B cell (primary cell): ENCODE measurements around the gene CCDC13. TPM values are rescaled to one million over a fixed set of nuclear protein-coding genes. Genes with fewer than 3 reads are reported as not detected.

Experiments
- ATAC-seq: fragments of 200-7000 bp; cut with Tn5 transposase; one replicate; pipeline ENCODE4 v1.10.0; 2021; ENCODE audit warnings: low read depth, mild to moderate bottlenecking, moderate number of reproducible peaks, moderate library complexity
- CTCF ChIA-PET: fragments of 350-600 bp; sonication (Branson Sonifier 250); formaldehyde crosslinking; loops from one replicate; lab custom pipeline; 2021; ENCODE audit warnings: antibody characterized with exemption, inconsistent platforms; lab: Charles Lee
- POLR2A ChIA-PET: fragments of 350-600 bp; sonication (Branson Sonifier 250); formaldehyde crosslinking; loops from one replicate; lab custom pipeline; 2021; ENCODE audit warnings: antibody characterized with exemption; lab: Charles Lee
- DNase-seq: peaks from one replicate; pipeline ENCODE4 v3.0.0; 2013
- H2AFZ ChIP-seq: 2 replicates; pipeline ENCODE4 v1.6.1; 2012; ENCODE audit warnings: mild to moderate bottlenecking, low read depth, low read length; ENCODE audit not compliant: insufficient read depth, poor library complexity, severe bottlenecking
- H3K27ac ChIP-seq, 2 donors: 1 replicate in 1 of 2; 2 replicates in 1 of 2; pipeline ENCODE4 v1.5.1; 2012 to 2013; ENCODE audit warnings: low read length in 2 of 2, mild to moderate bottlenecking in 2 of 2, moderate library complexity in 1 of 2
- H3K27me3 ChIP-seq, 4 experiments: fragments of 200-600 bp in 1 of 4; sonication (generic) in 1 of 4; replicated peaks in 1 of 4; 1 replicate in 2 of 4; 2 replicates in 2 of 4; pipeline versions ENCODE4 v1.6.1 to v1.7.0; 2013 to 2016; ENCODE audit warnings: low read length in 3 of 4, mild to moderate bottlenecking in 2 of 4, mixed read lengths in 1 of 4, moderate library complexity in 1 of 4; ENCODE audit not compliant: insufficient read depth in 4 of 4, control insufficient read depth in 3 of 4; ENCODE audit errors: control extremely low read depth in 1 of 4
- H3K36me3 ChIP-seq, 2 experiments: replicated peaks in 1 of 2; 1 replicate in 1 of 2; 2 replicates in 1 of 2; pipeline versions ENCODE4 v1.6.1 to v1.7.1; 2013; ENCODE audit warnings: low read length in 1 of 2; ENCODE audit not compliant: insufficient read depth in 2 of 2, control insufficient read depth in 1 of 2; ENCODE audit errors: control extremely low read depth in 1 of 2, extremely low read depth in 1 of 2
- H3K4me1 ChIP-seq, 2 donors: fragments of 200-600 bp in 1 of 2; sonication (generic) in 1 of 2; 1 replicate in 1 of 2; 2 replicates in 1 of 2; pipeline versions ENCODE4 v1.5.1 to v1.6.1; 2013 to 2017; ENCODE audit warnings: low read length in 2 of 2; ENCODE audit not compliant: control insufficient read depth in 2 of 2, insufficient read depth in 2 of 2
- H3K4me2 ChIP-seq: replicated peaks from 2 replicates; pipeline ENCODE3; 2012; ENCODE audit warnings: mild to moderate bottlenecking, low read depth, low read length; ENCODE audit not compliant: poor library complexity, severe bottlenecking
- H3K4me3 ChIP-seq, 5 experiments: fragments of 200-600 bp in 1 of 5; sonication (generic) in 1 of 5; 1 replicate in 3 of 5; 2 replicates in 2 of 5; pipeline versions ENCODE4 v1.5.1 to v1.7.0; 2011 to 2016; ENCODE audit warnings: low read length in 4 of 5, mild to moderate bottlenecking in 4 of 5, low read depth in 2 of 5, control low read depth in 1 of 5, moderate library complexity in 1 of 5; ENCODE audit not compliant: insufficient read depth in 1 of 5; ENCODE audit errors: control extremely low read depth in 1 of 5, extremely low read depth in 1 of 5
- H3K79me2 ChIP-seq: fragments of 200-600 bp; sonication (generic); one replicate; pipeline ENCODE4 v1.6.0; 2016; ENCODE audit warnings: low read length; ENCODE audit not compliant: control insufficient read depth, insufficient read depth
- H3K9ac ChIP-seq: fragments of 200-600 bp; sonication (generic); 2 replicates; pipeline ENCODE4 v1.6.1; 2017; ENCODE audit warnings: mild to moderate bottlenecking, low read length, moderate library complexity
- H3K9me3 ChIP-seq, 3 donors: one replicate each; pipeline versions ENCODE4 v1.6.1 to v1.7.1; 2013; ENCODE audit warnings: low read length in 2 of 3; ENCODE audit not compliant: control insufficient read depth in 2 of 3, insufficient read depth in 1 of 3; ENCODE audit errors: control extremely low read depth in 1 of 3
- H4K20me1 ChIP-seq: 2 replicates; pipeline ENCODE4 v1.6.0; 2012; ENCODE audit warnings: mild to moderate bottlenecking, low read length; ENCODE audit not compliant: insufficient read depth, control insufficient read depth, poor library complexity, severe bottlenecking
- H3K27ac Mint-ChIP-seq: one replicate; pipeline ENCODE4 v1.8.0; 2021; ENCODE audit warnings: mixed read lengths
- H3K27me3 Mint-ChIP-seq: one replicate; pipeline ENCODE4 v1.8.0; 2021; ENCODE audit warnings: mixed read lengths
- H3K4me1 Mint-ChIP-seq: one replicate; pipeline ENCODE4 v1.8.0; 2021; ENCODE audit warnings: mixed read lengths
- H3K4me3 Mint-ChIP-seq: one replicate; pipeline ENCODE4 v1.8.0; 2021; ENCODE audit warnings: mixed read lengths
- H3K9me3 Mint-ChIP-seq: one replicate; pipeline ENCODE4 v1.8.0; 2022; ENCODE audit warnings: mixed read lengths; ENCODE audit not compliant: insufficient read depth
- EZH2 ChIP-seq: IDR thresholded peaks from 2 replicates; pipeline ENCODE4 v1.6.1; 2012; ENCODE audit warnings: borderline replicate concordance, low read depth, mild to moderate bottlenecking, moderate library complexity, low read length; ENCODE audit not compliant: insufficient read depth, poor library complexity, severe bottlenecking
- whole genome bisulfite sequencing: methylation state at CpG from one replicate; pipeline ENCODE4 v1.1.5; 2013; ENCODE audit warnings: missing lambda C conversion rate; ENCODE audit not compliant: insufficient coverage; 5-methylcytosine and 5-hydroxymethylcytosine counted together
- intact Hi-C: fragments of 100-400 bp; cut with micrococcal nuclease; formaldehyde crosslinking; loops from one replicate; pipeline ENCODE4 v1.10.0; 2022
- polyA plus RNA-seq: library from polyadenylated mRNA; depleted of rRNA; stranded (reverse); fragments of >200 nt; gene quantifications from 2 replicates; pipeline ENCODE4 v1.2.3, GENCODE V29; 2012
- total RNA-seq, 2 donors: library from RNA; stranded (reverse); fragments of 120-200 nt in 1 of 2; gene quantifications; 1 replicate in 1 of 2; 2 replicates in 1 of 2; pipeline versions ENCODE4 v1.2.3 to v1.2.4, GENCODE V29; 2013 to 2022
- TF ChIP-seq, protein P1 (sequence below): fragments of 200-600 bp; IDR thresholded peaks from one replicate; pipeline ENCODE4 v1.8.0; 2022; ENCODE audit warnings: antibody characterized with exemption, mild to moderate bottlenecking

The CCDC13 gene
- total and polyA plus RNA-seq, 2 donors (not counting 1 experiment from before 2014, with no cell fraction given) = 1.5 to 1.9 TPM

DNA sequence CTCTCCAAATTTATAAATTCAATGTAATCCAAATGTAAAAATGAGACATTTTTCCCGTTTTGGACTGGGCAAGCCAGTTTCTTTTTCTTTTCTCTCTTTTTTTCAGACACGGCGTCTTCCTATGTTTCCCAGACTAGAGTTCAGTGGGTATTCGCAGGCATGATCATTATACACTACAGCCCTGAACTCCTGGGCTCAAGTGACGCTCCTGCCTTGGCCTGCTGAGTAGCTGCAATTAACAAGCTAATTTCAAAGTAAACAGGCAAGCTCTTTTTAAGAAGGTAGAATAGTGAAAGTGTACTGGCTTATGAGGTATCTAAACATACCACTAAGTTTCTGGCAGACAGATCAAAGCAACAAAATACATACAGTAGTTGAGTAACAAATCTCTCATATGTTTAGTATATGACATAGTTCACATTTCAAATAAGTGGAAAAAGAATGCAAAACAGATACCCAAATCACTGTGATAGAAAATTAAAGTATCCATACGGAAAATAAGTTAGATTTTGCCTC is 17.7 kb upstream of the CCDC13 start:
- CTCF ChIA-PET = interaction anchor here (1.0 kb wide), 1 partner anchor 11 kb away, joined by 3 read pairs; no protein-coding TSS in a partner anchor
- Mint-ChIP-seq H3K27me3 (no peaks in the 10 kb centered on the region), H3K9me3 (no peaks in the 10 kb centered on the region), H3K4me3 (no peak overlapping the region), H3K27ac (no peak overlapping the region), H3K4me1 (peaks cover 3% of the 10 kb centered on the region)
- Histone ChIP-seq H3K4me2 (no peak overlapping the region), H3K4me3 (no peak overlapping the region), H3K9me3 (no peaks in the 10 kb centered on the region), H3K79me2 (peaks cover 10% of the 10 kb centered on the region), H4K20me1 (no peaks in the 10 kb centered on the region), H3K27ac (no peak overlapping the region), H2AFZ (no peak overlapping the region), H3K27me3 (no peaks in the 10 kb centered on the region), H3K4me1 (no peaks in the 10 kb centered on the region), H3K9ac (no peak overlapping the region), H3K36me3 (peaks cover 2 to 9% of the 10 kb centered on the region in 2 experiments)
- no peak for DNase-seq
- POLR2A ChIA-PET = no interaction called here
- intact Hi-C loops = no loop called here
- TF ChIP-seq EZH2 = no peak
- TF ChIP-seq, protein P1, sequence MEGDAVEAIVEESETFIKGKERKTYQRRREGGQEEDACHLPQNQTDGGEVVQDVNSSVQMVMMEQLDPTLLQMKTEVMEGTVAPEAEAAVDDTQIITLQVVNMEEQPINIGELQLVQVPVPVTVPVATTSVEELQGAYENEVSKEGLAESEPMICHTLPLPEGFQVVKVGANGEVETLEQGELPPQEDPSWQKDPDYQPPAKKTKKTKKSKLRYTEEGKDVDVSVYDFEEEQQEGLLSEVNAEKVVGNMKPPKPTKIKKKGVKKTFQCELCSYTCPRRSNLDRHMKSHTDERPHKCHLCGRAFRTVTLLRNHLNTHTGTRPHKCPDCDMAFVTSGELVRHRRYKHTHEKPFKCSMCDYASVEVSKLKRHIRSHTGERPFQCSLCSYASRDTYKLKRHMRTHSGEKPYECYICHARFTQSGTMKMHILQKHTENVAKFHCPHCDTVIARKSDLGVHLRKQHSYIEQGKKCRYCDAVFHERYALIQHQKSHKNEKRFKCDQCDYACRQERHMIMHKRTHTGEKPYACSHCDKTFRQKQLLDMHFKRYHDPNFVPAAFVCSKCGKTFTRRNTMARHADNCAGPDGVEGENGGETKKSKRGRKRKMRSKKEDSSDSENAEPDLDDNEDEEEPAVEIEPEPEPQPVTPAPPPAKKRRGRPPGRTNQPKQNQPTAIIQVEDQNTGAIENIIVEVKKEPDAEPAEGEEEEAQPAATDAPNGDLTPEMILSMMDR = no peak
- ATAC-seq = no peak
- 97% methylated on average over 4 of the region's 6 CpGs for WGBS

DNA sequence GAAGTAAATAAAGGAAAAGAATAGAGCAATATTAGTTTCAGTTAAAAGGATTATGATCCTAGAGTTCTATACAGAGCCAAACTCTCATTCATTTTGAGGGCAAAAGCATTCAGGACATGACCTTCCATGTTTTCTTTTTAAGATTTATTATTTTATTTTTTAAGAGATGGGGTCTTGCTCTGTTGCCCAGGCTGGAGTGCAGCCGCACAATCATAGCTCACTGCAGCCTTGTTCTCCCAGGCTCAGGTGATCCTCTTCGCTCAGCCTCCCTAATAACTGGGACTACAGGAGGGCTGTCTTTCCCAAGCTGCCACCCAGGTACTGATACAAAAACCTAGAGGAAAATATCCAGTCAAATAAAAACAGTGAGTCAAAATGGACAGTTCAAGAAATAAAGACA is 13.6 kb upstream of the CCDC13 start:
- Histone ChIP-seq H3K4me1 (no peaks in the 10 kb centered on the region), H3K4me3 (no peak overlapping the region), H4K20me1 (no peaks in the 10 kb centered on the region), H2AFZ (no peak overlapping the region), H3K9ac (no peak overlapping the region), H3K79me2 (peaks cover 7% of the 10 kb centered on the region), H3K9me3 (no peaks in the 10 kb centered on the region), H3K4me2 (no peak overlapping the region), H3K36me3 (peaks cover 2 to 15% of the 10 kb centered on the region in 2 experiments), H3K27me3 (no peaks in the 10 kb centered on the region), H3K27ac (no peak overlapping the region)
- CTCF ChIA-PET = interaction anchor here (1.4 to 2.4 kb wide), 2 partner anchors 94 to 95 kb away, joined by 5 to 7 read pairs; no protein-coding TSS in a partner anchor
- Mint-ChIP-seq H3K9me3 (no peaks in the 10 kb centered on the region), H3K4me3 (no peak overlapping the region), H3K4me1 (no peaks in the 10 kb centered on the region), H3K27ac (no peak overlapping the region), H3K27me3 (no peaks in the 10 kb centered on the region)
- POLR2A ChIA-PET = no interaction called here
- no peak for ATAC-seq
- DNase-seq = no peak
- no peak for TF ChIP-seq EZH2
- TF ChIP-seq, protein P1 = no peak
- 100% methylated on average over 2 of the region's 2 CpGs for WGBS
- intact Hi-C loops = no loop called here
